Measurements from ENCODE around the gene MOK. TPM values are rescaled to one million over a fixed set of nuclear protein-coding genes. Genes with fewer than 3 reads are reported as not detected.

Gene MOK
- total RNA-seq, 1 donor from 2014 or later = 14.2 TPM

DNA sequence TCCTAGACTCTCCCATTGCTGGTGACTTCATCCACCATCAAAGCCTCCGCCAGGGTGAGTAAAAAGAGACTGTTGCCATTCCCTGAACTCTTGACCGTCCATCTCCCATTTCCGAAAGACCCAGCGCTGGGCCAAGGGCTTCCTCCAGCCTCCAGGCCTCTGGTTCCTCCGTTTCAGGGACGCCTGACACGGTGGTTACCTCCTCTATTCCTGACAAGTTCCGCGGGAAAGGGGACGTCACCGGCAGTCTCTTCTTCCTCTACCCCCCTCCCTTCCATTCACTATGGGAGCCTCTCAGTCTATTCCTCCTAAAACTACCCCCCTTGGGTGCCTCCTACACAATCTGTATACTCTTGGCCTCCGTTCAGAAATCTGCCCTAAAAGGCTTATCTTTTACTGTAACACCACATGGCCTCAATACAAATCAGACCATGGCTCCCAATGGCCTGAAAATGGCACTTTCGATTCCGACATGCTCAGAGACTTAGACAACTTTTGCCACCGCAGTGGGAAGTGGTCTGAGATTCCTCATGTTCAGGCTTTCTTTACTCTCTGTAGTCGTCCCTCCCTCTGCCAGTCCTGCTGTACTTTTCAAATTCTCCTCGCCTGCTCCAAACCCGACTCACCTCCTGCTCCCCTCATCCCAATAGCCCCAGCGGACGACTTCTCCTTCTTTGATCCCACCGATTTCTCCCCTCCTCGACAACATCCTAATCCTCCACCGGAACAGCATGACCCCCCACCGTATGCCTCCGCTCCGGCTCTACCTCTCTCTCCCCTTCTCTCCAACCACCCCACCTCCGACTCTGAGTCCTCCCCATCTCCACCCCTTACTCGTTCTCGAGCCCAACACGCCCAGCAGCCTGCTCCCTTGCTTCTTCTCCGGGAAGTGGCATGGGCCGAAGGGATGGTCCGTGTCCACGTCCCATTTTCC, 70.4 kb downstream of the MOK start:
- TF ChIP-seq, protein P1, sequence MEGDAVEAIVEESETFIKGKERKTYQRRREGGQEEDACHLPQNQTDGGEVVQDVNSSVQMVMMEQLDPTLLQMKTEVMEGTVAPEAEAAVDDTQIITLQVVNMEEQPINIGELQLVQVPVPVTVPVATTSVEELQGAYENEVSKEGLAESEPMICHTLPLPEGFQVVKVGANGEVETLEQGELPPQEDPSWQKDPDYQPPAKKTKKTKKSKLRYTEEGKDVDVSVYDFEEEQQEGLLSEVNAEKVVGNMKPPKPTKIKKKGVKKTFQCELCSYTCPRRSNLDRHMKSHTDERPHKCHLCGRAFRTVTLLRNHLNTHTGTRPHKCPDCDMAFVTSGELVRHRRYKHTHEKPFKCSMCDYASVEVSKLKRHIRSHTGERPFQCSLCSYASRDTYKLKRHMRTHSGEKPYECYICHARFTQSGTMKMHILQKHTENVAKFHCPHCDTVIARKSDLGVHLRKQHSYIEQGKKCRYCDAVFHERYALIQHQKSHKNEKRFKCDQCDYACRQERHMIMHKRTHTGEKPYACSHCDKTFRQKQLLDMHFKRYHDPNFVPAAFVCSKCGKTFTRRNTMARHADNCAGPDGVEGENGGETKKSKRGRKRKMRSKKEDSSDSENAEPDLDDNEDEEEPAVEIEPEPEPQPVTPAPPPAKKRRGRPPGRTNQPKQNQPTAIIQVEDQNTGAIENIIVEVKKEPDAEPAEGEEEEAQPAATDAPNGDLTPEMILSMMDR (IDR thresholded peaks at IDR 0.05) = no peak
- no peak for TF ChIP-seq POLR2A (IDR thresholded peaks at IDR 0.05)
- TF ChIP-seq POLR2AphosphoS5 (IDR thresholded peaks at IDR 0.05; ENCODE audit: insufficient read depth in 1 of 2, low read depth in 1 of 2) = no peak

DNA sequence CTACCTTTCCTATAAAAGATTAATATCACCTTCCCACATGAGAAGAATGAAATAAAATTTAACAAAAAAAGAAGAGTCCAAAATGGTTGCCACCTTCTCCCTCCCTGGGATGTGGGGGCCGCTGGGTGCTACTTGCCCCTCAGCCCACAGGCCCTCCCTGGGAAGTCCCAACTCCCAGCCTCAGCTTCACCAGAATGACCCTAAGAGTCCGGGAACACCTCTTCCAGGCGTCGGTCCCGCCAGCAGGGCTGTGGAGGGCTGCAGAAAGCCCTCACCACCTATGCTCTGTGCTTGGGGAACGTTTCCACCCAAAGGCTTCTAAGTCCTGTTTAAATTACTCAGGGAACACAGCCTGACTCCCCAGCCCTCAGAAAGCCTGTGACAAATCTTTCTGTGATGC, 71.9 kb downstream of the MOK start:
- intact Hi-C loops (cut with DNase I) = loop anchor here (5.0 kb wide), 1 partner anchor 79 kb away; no protein-coding TSS in a partner anchor
- no peaks in the 10 kb centered on the region for H3K36me3 ChIP-seq

More for the DNA sequence above, 70.4 kb downstream of the MOK start:
- DNase-seq (ENCODE audit: extremely low spot score in 2 of 2) = no peak
- H3K9me3 ChIP-seq = no peaks in the 10 kb centered on the region
- no peak overlapping the region for H3K4me3 ChIP-seq
- no peak overlapping the region for H3K27ac ChIP-seq
- no peaks in the 10 kb centered on the region for H3K36me3 ChIP-seq
- intact Hi-C loops (cut with DNase I) = loop anchor here (5.0 kb wide), 1 partner anchor 78 kb away; no protein-coding TSS in a partner anchor
- no peaks in the 10 kb centered on the region for H3K4me1 ChIP-seq
- H3K27me3 ChIP-seq = no peaks in the 10 kb centered on the region

DNA sequence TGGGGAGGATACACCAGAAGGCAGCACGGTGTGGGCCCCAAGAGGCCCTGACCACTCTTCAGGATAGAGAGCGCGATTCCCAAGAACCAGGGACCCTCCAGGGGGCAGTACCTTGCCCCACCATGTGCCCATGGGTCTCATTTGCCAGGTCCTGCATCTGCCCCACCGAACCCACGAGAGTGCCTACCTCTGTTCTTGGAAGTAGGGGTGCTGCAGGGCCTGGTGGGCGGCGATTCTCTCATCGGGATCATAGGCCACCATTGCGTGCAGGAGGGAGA, 72.7 kb downstream of the MOK start:
- Histone ChIP-seq H3K4me1 (no peaks in the 10 kb centered on the region), H3K9me3 (no peaks in the 10 kb centered on the region), H3K36me3 (no peaks in the 10 kb centered on the region), H3K27ac (no peak overlapping the region), H3K27me3 (no peaks in the 10 kb centered on the region), H3K4me3 (no peak overlapping the region)
- intact Hi-C loops (cut with DNase I) = loop anchor here (5.0 kb wide), 1 partner anchor 80 kb away; no protein-coding TSS in a partner anchor
- no peak for DNase-seq (ENCODE audit: extremely low spot score in 2 of 2)
- TF ChIP-seq POLR2A (IDR thresholded peaks at IDR 0.05) (no peak), POLR2AphosphoS5 (IDR thresholded peaks at IDR 0.05; ENCODE audit: insufficient read depth in 1 of 2, low read depth in 1 of 2) (no peak)
- TF ChIP-seq, protein P1 (IDR thresholded peaks at IDR 0.05) = no peak

More for the DNA sequence above, 71.9 kb downstream of the MOK start:
- Histone ChIP-seq H3K9me3 (no peaks in the 10 kb centered on the region), H3K27ac (no peak overlapping the region), H3K4me3 (no peak overlapping the region), H3K4me1 (no peaks in the 10 kb centered on the region), H3K27me3 (no peaks in the 10 kb centered on the region)
- TF ChIP-seq, protein P1 (IDR thresholded peaks at IDR 0.05) = no peak
- no peak for TF ChIP-seq POLR2A (IDR thresholded peaks at IDR 0.05)
- no peak for TF ChIP-seq POLR2AphosphoS5 (IDR thresholded peaks at IDR 0.05; ENCODE audit: insufficient read depth in 1 of 2, low read depth in 1 of 2)
- no peak for DNase-seq (ENCODE audit: extremely low spot score in 2 of 2)

DNA sequence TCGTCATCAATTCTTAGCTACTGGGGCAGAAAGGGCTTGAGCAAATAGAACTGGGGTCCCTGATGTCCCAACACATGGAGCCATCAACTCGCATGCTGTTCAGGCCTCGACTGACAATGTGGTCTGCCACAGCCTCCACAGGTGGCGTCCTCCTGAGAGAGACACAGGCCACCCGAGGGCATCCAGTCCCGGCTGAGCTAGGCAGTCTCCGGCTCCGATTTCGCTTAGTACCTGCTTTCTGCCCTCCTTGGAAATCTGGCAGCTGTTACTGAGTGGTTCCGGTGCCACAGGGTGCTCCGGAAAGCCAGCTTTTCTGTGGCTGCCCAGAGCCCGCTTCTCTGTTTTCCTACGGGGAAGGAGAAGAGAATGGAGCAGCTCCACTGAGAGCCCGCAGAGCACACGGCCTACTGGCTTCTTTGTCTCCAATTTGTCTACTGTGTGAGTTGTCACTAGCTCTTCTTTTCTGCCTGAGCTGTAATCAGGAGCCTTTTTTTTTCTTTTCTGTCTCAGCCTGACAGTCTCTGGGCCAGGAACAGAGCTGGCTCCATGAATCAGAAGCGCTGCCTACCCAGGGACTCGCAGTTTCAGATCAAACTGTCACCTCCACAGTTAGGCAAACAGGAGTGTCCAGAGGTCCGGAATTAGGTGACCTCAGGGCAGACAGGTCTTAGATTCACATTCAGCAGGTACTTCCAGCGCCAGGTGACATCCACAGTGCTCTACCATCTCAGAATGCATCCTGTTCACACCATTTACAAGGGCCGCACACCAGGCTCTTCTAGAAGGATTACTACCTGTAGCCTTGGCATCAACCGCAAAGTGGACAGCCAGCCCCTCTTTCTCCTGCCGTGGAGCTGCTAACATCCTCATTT, 73.3 kb downstream of the MOK start:
- no peaks in the 10 kb centered on the region for H3K9me3 ChIP-seq
- no peak overlapping the region for H3K4me3 ChIP-seq
- H3K4me1 ChIP-seq = no peaks in the 10 kb centered on the region
- no peak for TF ChIP-seq POLR2AphosphoS5 (IDR thresholded peaks at IDR 0.05; ENCODE audit: insufficient read depth in 1 of 2, low read depth in 1 of 2)
- no peak for TF ChIP-seq POLR2A (IDR thresholded peaks at IDR 0.05)
- TF ChIP-seq, protein P1 (IDR thresholded peaks at IDR 0.05) = no peak
- no peaks in the 10 kb centered on the region for H3K36me3 ChIP-seq
- intact Hi-C loops (cut with DNase I) = loop anchor here (5.0 kb wide), 1 partner anchor 81 kb away; no protein-coding TSS in a partner anchor
- H3K27ac ChIP-seq = no peak overlapping the region
- H3K27me3 ChIP-seq = no peaks in the 10 kb centered on the region
- no peak for DNase-seq (ENCODE audit: extremely low spot score in 2 of 2)

Measured in vagina (tissue), 2 donors.